Transverse colon (tissue), 3 donors: Measurements from ENCODE around the gene KIAA1614.

Experiments used
- POLR2A ChIP-seq: fragments of 450-650 bp; IDR thresholded peaks from one replicate; pipeline ENCODE4 v1.6.1; 2016; ENCODE audit warnings: antibody characterized with exemption, mild to moderate bottlenecking, moderate library complexity
- POLR2AphosphoS5 ChIP-seq, 3 donors: sonication (generic); formaldehyde crosslinking; IDR thresholded peaks; one replicate each; pipeline ENCODE4 v1.6.1; 2016; ENCODE audit warnings: antibody characterized with exemption in 3 of 3

- no peak for TF ChIP-seq POLR2AphosphoS5 (IDR thresholded peaks at IDR 0.05)
- no peak for TF ChIP-seq POLR2A
These were observed 6.8 kb upstream of the KIAA1614 start for GRCh38 chr1:180905927-180906326.
